Activated naive CD8-positive, alpha-beta T cell treated with anti-CD3 and anti-CD28 coated beads, Interleukin-2, amount 10 ng/mL, durations not matched to agents 7 days and 5 days (primary cell): Measurements from ENCODE around the gene MTG1. TPM values are rescaled to one million over a fixed set of nuclear protein-coding genes. Genes with fewer than 3 reads are reported as not detected.
A peak's percentile ranks its signal among the peaks of the same experiment; 100 is the strongest.

ENCODE experiments used
- ATAC-seq: fragments of 150-1000 bp; cut with Tn5 transposase; one replicate; pipeline ENCODE4 v1.10.0; 2021; ENCODE audit warnings: low read depth, moderate library complexity
- POLR2A ChIA-PET: fragments of 350-600 bp; sonication (Branson Sonifier 250); formaldehyde crosslinking; loops from one replicate; lab custom pipeline; 2021; ENCODE audit warnings: antibody characterized with exemption; lab: Charles Lee
- DNase-seq: peaks from one replicate; pipeline ENCODE4 v3.0.0; 2021
- H3K27ac Mint-ChIP-seq: one replicate; pipeline ENCODE4 v1.8.0; 2022; ENCODE audit warnings: mild to moderate bottlenecking, mixed read lengths
- H3K27me3 Mint-ChIP-seq: one replicate; pipeline ENCODE4 v1.8.0; 2022; ENCODE audit warnings: mild to moderate bottlenecking, moderate library complexity, mixed read lengths
- H3K36me3 Mint-ChIP-seq: one replicate; pipeline ENCODE4 v1.8.0; 2021; ENCODE audit warnings: mild to moderate bottlenecking, mixed read lengths
- H3K4me1 Mint-ChIP-seq: one replicate; pipeline ENCODE4 v1.8.0; 2021; ENCODE audit warnings: mixed read lengths
- H3K4me3 Mint-ChIP-seq: one replicate; pipeline ENCODE4 v1.8.0; 2022; ENCODE audit warnings: mild to moderate bottlenecking, moderate library complexity, mixed read lengths
- H3K9me3 Mint-ChIP-seq: one replicate; pipeline ENCODE4 v1.8.0; 2021; ENCODE audit warnings: mixed read lengths
- total RNA-seq, 2 experiments: library from RNA; stranded (reverse); gene quantifications; one replicate each; pipeline ENCODE4 v1.2.3, GENCODE V29; 2021

MTG1 gene
- total RNA-seq, 2 experiments from 2014 or later, result 53.7 to 56.6 TPM

DNA sequence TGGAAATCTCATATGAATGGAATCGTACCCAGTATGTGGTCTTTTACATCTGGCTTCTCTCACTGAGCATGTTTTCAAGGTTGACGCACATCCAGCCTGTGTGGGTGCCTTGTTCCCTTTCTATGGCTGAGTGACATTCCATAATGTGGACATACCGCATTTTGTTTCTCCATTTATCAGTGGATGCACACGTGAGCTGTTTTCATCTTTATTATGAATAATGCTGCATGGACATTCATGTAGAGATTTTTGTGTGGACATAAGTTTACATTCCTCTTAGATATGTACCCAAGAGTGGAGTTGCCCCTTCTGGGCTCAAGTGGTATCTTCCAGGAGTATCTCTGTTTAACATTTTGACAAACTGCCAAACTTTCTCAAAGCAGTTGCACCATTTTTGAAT, 58.5 kb downstream of the MTG1 start:
- DNase-seq (no peak), ATAC-seq (no peak)
- Mint-ChIP-seq H3K27ac (no peak overlapping the region), H3K9me3 (peaks cover 12% of the 10 kb centered on the region), H3K36me3 (no peaks in the 10 kb centered on the region), H3K27me3 (peaks cover 8% of the 10 kb centered on the region), H3K4me3 (no peak overlapping the region), H3K4me1 (no peaks in the 10 kb centered on the region)
- POLR2A ChIA-PET, result no interaction called here

- no peak for ATAC-seq
- H3K36me3 Mint-ChIP-seq, result no peaks in the 10 kb centered on the region
- peaks cover 6% of the 10 kb centered on the region for H3K27me3 Mint-ChIP-seq
- H3K9me3 Mint-ChIP-seq, result peaks cover 4% of the 10 kb centered on the region
- DNase-seq, result no peak
- no peak within 1 kb of the TSS for H3K4me3 Mint-ChIP-seq
- no peak within 1 kb of the TSS for H3K27ac Mint-ChIP-seq
- POLR2A ChIA-PET, result no interaction called here
- no peaks in the 10 kb centered on the region for H3K4me1 Mint-ChIP-seq
Observed at GRCh38 chr10:133453516-133454203, 59.7 kb downstream of the MTG1 start, which contains the start of gene SCART1. TSS of gene SCART1 (plus strand) at chr10:133453945. CDS start at chr10:133453998, 53 bp downstream.

GRCh38 chr10:133454204-133454893, 60.4 kb downstream of the MTG1 start:
- H3K4me1 Mint-ChIP-seq, result no peaks in the 10 kb centered on the region
- ATAC-seq (no peak), DNase-seq (no peak)
- H3K27ac Mint-ChIP-seq, result no peak overlapping the region
- POLR2A ChIA-PET, result no interaction called here
- H3K36me3 Mint-ChIP-seq, result no peaks in the 10 kb centered on the region
- peaks cover 2% of the 10 kb centered on the region for H3K9me3 Mint-ChIP-seq
- H3K27me3 Mint-ChIP-seq, result peaks cover 3% of the 10 kb centered on the region
- H3K4me3 Mint-ChIP-seq, result no peak overlapping the region

- H3K27me3 Mint-ChIP-seq, result peaks cover 3% of the 10 kb centered on the region
- DNase-seq, result no peak
Observed at GRCh38 chr10:133455196-133455595, 61.2 kb downstream of the MTG1 start.

GRCh38 chr10:133455611-133456031, 61.7 kb downstream of the MTG1 start:
- ATAC-seq (no peak), DNase-seq (no peak)
- H3K4me3 Mint-ChIP-seq, result no peak overlapping the region
- peaks cover 3% of the 10 kb centered on the region for H3K27me3 Mint-ChIP-seq
- H3K27ac Mint-ChIP-seq, result no peak overlapping the region
- no peaks in the 10 kb centered on the region for H3K4me1 Mint-ChIP-seq
- H3K9me3 Mint-ChIP-seq, result no peaks in the 10 kb centered on the region
- no peaks in the 10 kb centered on the region for H3K36me3 Mint-ChIP-seq
- POLR2A ChIA-PET, result no interaction called here

More at GRCh38 chr10:133455196-133455595, 61.2 kb downstream of the MTG1 start:
- H3K27ac Mint-ChIP-seq, result no peak overlapping the region
- H3K4me1 Mint-ChIP-seq, result no peaks in the 10 kb centered on the region
- POLR2A ChIA-PET, result no interaction called here
- H3K4me3 Mint-ChIP-seq, result no peak overlapping the region
- H3K9me3 Mint-ChIP-seq, result no peaks in the 10 kb centered on the region
- ATAC-seq, result no peak
- H3K36me3 Mint-ChIP-seq, result no peaks in the 10 kb centered on the region

GRCh38 chr10:133456041-133456951, 62.3 kb downstream of the MTG1 start:
- POLR2A ChIA-PET, result no interaction called here
- H3K27ac Mint-ChIP-seq, result no peak overlapping the region
- DNase-seq, result no peak

DNA sequence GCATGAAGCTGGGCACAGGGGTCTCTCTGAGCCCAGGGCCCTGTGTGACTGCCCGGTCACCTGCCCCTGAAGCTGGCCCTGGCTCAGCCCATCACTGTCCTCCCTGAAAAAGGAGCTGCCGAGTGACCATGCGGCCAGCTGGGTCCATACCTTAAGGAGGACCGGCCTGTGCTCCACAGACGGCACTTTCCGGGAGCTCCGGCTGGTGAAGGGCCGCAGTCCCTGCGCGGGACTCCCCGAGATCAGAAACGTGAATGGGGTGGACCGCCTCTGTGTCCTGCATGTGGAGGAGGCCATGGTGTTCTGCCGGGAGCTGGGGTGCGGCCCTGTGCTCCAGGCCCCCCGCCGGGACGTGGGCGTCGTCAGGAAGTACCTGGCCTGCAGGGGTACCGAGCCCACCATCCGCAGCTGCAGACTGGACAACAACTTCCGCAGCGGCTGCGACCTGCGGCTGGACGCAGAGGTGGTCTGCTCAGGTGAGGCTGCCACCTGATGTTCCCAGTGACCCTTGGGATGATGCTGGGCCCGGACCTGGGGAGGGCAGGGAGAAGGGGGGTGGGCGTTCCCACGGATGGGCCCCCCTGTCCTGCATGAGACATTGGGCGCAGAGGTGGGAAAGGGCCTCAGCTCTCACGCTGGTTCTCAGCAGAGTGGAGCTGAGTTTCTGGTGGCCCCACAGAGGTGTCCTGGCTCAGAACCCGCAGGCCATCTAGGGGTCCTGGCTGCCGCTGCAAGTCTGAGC, 63.3 kb downstream of the MTG1 start:
- H3K27ac Mint-ChIP-seq, result no peak overlapping the region
- ATAC-seq (no peak), DNase-seq (peak; percentile 17)
- H3K4me3 Mint-ChIP-seq, result no peak overlapping the region
- H3K4me1 Mint-ChIP-seq, result no peaks in the 10 kb centered on the region
- no peaks in the 10 kb centered on the region for H3K36me3 Mint-ChIP-seq
- no peaks in the 10 kb centered on the region for H3K27me3 Mint-ChIP-seq
- no peaks in the 10 kb centered on the region for H3K9me3 Mint-ChIP-seq
- POLR2A ChIA-PET, result no interaction called here

More at GRCh38 chr10:133456041-133456951, 62.3 kb downstream of the MTG1 start:
- H3K4me1 Mint-ChIP-seq, result no peaks in the 10 kb centered on the region
- no peak overlapping the region for H3K4me3 Mint-ChIP-seq
- no peaks in the 10 kb centered on the region for H3K9me3 Mint-ChIP-seq
- no peaks in the 10 kb centered on the region for H3K36me3 Mint-ChIP-seq
- ATAC-seq, result no peak
- H3K27me3 Mint-ChIP-seq, result no peaks in the 10 kb centered on the region

GRCh38 chr10:133458021-133458709, 64.2 kb downstream of the MTG1 start:
- Mint-ChIP-seq H3K36me3 (no peaks in the 10 kb centered on the region), H3K27ac (no peak overlapping the region), H3K27me3 (no peaks in the 10 kb centered on the region), H3K4me1 (no peaks in the 10 kb centered on the region), H3K9me3 (no peaks in the 10 kb centered on the region), H3K4me3 (no peak overlapping the region)
- ATAC-seq, result no peak
- DNase-seq, result peak; percentile 25
- POLR2A ChIA-PET, result no interaction called here

DNA sequence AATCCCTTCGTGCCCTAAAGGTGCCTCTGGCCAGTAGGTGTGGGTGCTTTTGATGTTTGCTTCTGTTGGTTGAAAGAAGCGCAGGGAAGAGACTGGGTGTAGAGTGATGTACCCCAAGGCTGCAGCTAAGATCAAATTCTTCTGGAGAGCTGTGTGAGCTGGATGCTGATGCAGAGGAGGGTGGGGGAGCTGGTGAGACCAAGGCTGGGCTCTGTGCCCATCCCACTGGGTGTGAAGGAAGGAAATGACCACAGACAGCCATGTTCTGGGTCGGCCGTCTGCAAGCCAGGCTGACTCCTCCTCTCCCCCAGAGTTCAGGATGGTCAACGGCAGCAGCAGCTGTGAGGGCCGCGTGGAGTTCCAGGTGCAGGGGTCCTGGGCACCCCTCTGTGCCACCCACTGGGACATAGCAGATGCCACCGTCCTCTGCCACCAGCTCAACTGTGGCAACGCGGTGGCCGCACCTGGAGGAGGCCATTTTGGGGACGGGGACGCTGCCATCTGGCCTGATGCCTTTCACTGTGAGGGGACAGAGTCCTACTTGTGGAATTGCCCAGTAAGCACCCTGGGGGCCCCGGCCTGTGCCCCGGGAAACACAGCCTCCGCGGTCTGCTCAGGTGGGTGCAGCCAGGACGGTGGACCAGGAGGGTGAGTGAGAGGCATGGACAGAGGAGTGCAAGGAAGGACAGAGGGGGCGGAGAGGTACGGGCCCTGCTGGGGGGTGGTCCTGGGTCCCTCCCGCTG, 64.9 kb downstream of the MTG1 start:
- POLR2A ChIA-PET, result no interaction called here
- Mint-ChIP-seq H3K4me3 (no peak overlapping the region), H3K27me3 (no peaks in the 10 kb centered on the region), H3K27ac (no peak overlapping the region), H3K9me3 (no peaks in the 10 kb centered on the region), H3K4me1 (no peaks in the 10 kb centered on the region), H3K36me3 (no peaks in the 10 kb centered on the region)
- ATAC-seq (no peak), DNase-seq (peak; percentile 17)

GRCh38 chr10:133459454-133460207, 65.7 kb downstream of the MTG1 start:
- no peaks in the 10 kb centered on the region for H3K9me3 Mint-ChIP-seq
- POLR2A ChIA-PET, result no interaction called here
- H3K36me3 Mint-ChIP-seq, result no peaks in the 10 kb centered on the region
- H3K27me3 Mint-ChIP-seq, result no peaks in the 10 kb centered on the region
- no peak overlapping the region for H3K4me3 Mint-ChIP-seq
- no peak overlapping the region for H3K27ac Mint-ChIP-seq
- H3K4me1 Mint-ChIP-seq, result no peaks in the 10 kb centered on the region
- DNase-seq (peak; percentile 23), ATAC-seq (no peak)

DNA sequence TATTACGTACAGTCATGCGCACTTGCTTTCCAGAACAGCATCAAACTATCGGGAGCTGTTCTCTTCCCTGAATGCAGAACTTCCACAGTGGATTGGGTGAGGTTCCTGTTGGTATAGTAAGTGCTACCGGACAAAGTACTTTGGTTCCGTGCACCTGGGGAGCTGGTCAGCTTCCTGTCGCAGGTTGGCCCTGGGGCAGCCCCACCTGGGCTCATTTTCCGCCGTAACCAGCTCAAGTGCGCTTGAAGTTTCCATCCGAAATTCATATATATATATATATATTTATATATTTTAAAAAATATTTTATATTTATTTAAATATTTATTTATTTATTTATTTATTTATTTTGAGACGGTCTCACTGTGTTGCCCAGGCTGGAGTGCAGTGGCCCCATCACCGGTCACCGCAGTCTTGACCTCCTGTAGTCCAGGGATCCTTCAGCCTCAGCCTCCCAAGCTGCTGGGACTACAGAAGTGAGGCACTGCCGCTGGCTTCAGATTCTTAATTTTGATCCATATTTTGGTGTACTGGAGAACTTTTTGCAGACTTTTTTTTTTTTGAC, 66.3 kb downstream of the MTG1 start:
- POLR2A ChIA-PET, result no interaction called here
- H3K27ac Mint-ChIP-seq, result no peak overlapping the region
- no peak overlapping the region for H3K4me3 Mint-ChIP-seq
- no peaks in the 10 kb centered on the region for H3K27me3 Mint-ChIP-seq
- DNase-seq (no peak), ATAC-seq (no peak)
- no peaks in the 10 kb centered on the region for H3K4me1 Mint-ChIP-seq
- no peaks in the 10 kb centered on the region for H3K9me3 Mint-ChIP-seq
- H3K36me3 Mint-ChIP-seq, result no peaks in the 10 kb centered on the region
